K562 (cell line): Measurements from ENCODE around the gene ZNF548. TPM values are rescaled to one million over a fixed set of nuclear protein-coding genes. Genes with fewer than 3 reads are reported as not detected.

Experiments used
- PTBP1 ChIP-seq: fragments of 200-400 bp; formaldehyde crosslinking; IDR thresholded peaks from 2 replicates; pipeline ENCODE4 v1.6.1; 2017; ENCODE audit warnings: low read depth, low read length
- RFX1 ChIP-seq: fragments of 450-650 bp; IDR thresholded peaks from 2 replicates; pipeline ENCODE4 v1.6.1; 2016; ENCODE audit warnings: mild to moderate bottlenecking, moderate library complexity
- TEAD4 ChIP-seq, 2 experiments: sonication (generic) in 1 of 2; formaldehyde crosslinking in 1 of 2; IDR thresholded peaks; 2 replicates each; pipeline versions ENCODE4 v1.6.1 to v1.8.0; 2012 to 2022; ENCODE audit warnings: borderline replicate concordance in 1 of 2, inconsistent platforms in 1 of 2, low read length in 1 of 2, mild to moderate bottlenecking in 1 of 2, missing genetic modification reagents in 1 of 2
- polyA plus RNA-seq, 8 experiments: library from polyadenylated mRNA; depleted of rRNA in 4 of 8; stranded (reverse) in 5 of 8; unstranded in 3 of 8; fragments of >200 nt; fragmentation: Nextera tagmentation in 2 of 8; fragmentation: Illumina TruSeq in 1 of 8; extraction: Ambion mirVana in 2 of 8; extraction: Trizol in 1 of 8; gene quantifications; 2 replicates each; pipeline versions ENCODE4 v1.2.1 to v1.2.3, GENCODE V29; 2011 to 2014; ENCODE audit warnings: inconsistent platforms in 1 of 8, missing spikeins in 1 of 8
- total RNA-seq, 7 experiments: library from RNA; depleted of rRNA in 6 of 7; stranded (reverse); fragments of >200 nt in 6 of 7; fragmentation: Illumina TruSeq in 2 of 7; extraction: Trizol in 2 of 7; gene quantifications; 2 replicates each; pipeline versions ENCODE4 v1.2.1 to v1.2.3, GENCODE V29; 2011 to 2021; ENCODE audit warnings: low replicate concordance in 1 of 7
- TF ChIP-seq, protein P1 (sequence below), 2 experiments: fragments of 450-650 bp; formaldehyde crosslinking in 1 of 2; IDR thresholded peaks; 2 replicates each; pipeline versions ENCODE4 v1.4.0 to v1.6.1; 2014 to 2020; ENCODE audit warnings: mild to moderate bottlenecking in 2 of 2, borderline replicate concordance in 1 of 2, low read depth in 1 of 2
- TF ChIP-seq, protein P2 (sequence below): sonication (generic); formaldehyde crosslinking; IDR thresholded peaks from 2 replicates; pipeline ENCODE4 v1.8.1; 2023; ENCODE audit warnings: mild to moderate bottlenecking, missing genetic modification reagents

ZNF548 gene
- total and polyA plus RNA-seq, 9 of the 15 experiments (the other 6 are each of a cell fraction or from before 2014, with no cell fraction given): 1.5 to 8.7 (median 4.5) TPM

DNA sequence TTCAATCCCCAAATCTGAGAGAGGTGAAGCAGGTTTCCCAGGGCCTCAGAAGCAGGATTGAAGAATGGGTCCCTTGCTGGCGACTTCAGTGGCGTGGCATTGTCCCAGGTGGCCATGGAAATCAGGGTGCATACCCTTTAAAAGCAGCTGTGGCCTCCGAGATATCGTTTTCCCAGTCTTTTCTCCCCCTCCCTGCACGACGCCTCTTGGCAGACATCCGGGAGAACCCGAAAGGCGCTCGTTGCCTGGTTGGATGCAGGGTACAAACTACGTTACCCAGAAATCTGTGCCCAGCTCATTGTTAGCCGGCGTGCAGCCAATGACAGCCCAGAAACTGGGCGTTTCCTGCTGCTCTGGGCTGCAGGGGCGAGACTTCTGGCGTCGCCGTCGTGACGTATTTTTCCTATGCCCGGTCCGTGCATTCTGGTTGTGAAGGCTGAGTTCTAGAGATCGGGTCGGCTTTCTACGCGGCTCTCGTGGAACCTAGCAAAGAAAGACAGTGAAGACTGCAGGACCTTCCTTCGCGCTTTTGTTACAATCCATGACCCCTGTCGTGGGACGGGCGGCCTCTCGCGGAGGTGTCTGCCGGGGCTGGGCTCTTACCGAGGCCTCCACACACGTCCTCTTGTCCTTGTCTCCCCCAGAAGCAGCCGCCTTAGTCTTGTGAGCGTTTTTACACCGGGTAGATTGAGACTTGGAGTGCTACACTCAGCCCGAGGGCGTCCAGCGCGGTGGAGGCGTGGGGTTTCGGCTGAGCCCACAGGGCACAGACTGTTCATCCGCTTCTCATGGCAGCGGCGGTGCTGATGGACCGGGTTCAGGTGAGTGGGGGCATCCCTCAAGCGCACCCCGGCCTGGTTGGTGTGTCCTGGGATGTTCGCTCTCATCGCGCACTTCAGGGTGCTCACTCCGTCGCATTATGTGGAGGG, 38.5 kb upstream of the ZNF548 start, which contains the start of gene ZNF304 (continued):
- TF ChIP-seq, protein P1, sequence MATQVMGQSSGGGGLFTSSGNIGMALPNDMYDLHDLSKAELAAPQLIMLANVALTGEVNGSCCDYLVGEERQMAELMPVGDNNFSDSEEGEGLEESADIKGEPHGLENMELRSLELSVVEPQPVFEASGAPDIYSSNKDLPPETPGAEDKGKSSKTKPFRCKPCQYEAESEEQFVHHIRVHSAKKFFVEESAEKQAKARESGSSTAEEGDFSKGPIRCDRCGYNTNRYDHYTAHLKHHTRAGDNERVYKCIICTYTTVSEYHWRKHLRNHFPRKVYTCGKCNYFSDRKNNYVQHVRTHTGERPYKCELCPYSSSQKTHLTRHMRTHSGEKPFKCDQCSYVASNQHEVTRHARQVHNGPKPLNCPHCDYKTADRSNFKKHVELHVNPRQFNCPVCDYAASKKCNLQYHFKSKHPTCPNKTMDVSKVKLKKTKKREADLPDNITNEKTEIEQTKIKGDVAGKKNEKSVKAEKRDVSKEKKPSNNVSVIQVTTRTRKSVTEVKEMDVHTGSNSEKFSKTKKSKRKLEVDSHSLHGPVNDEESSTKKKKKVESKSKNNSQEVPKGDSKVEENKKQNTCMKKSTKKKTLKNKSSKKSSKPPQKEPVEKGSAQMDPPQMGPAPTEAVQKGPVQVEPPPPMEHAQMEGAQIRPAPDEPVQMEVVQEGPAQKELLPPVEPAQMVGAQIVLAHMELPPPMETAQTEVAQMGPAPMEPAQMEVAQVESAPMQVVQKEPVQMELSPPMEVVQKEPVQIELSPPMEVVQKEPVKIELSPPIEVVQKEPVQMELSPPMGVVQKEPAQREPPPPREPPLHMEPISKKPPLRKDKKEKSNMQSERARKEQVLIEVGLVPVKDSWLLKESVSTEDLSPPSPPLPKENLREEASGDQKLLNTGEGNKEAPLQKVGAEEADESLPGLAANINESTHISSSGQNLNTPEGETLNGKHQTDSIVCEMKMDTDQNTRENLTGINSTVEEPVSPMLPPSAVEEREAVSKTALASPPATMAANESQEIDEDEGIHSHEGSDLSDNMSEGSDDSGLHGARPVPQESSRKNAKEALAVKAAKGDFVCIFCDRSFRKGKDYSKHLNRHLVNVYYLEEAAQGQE (IDR thresholded peaks at IDR 0.05; ENCODE audit: borderline replicate concordance): no peak
- TF ChIP-seq, protein P1 (CRISPR knock-in tag; IDR thresholded peaks at IDR 0.05; ENCODE audit: low read depth): no peak
- TF ChIP-seq, protein P2, sequence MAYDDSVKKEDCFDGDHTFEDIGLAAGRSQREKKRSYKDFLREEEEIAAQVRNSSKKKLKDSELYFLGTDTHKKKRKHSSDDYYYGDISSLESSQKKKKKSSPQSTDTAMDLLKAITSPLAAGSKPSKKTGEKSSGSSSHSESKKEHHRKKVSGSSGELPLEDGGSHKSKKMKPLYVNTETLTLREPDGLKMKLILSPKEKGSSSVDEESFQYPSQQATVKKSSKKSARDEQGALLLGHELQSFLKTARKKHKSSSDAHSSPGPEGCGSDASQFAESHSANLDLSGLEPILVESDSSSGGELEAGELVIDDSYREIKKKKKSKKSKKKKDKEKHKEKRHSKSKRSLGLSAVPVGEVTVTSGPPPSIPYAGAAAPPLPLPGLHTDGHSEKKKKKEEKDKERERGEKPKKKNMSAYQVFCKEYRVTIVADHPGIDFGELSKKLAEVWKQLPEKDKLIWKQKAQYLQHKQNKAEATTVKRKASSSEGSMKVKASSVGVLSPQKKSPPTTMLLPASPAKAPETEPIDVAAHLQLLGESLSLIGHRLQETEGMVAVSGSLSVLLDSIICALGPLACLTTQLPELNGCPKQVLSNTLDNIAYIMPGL (CRISPR knock-in tag): no peak
- TF ChIP-seq TEAD4 (IDR thresholded peaks at IDR 0.05; ENCODE audit: low read length): 0 out of 2 replicates have a peak, but pooled peaks have one; percentile 12
- no peak for TF ChIP-seq TEAD4 (CRISPR knock-in tag; IDR thresholded peaks at IDR 0.05; ENCODE audit: borderline replicate concordance)
- peak; percentile 11; the same call in 1 of the 2 replicates for TF ChIP-seq RFX1
- TF ChIP-seq PTBP1: no peak
